Stimulated activated CD4-positive, alpha-beta T cell treated with anti-CD3 and anti-CD28 coated beads, Interleukin-12 subunit alpha, Interleukin-12 subunit beta, amount 100 ng/mL, for 4 hours (primary cell): ENCODE measurements around the gene MYH9.
A peak's percentile ranks its signal among the peaks of the same experiment; 100 is the strongest.
"Not testable (repeated sequence)": the region's sequence is repeated elsewhere in the genome, so short reads cannot be mapped to it uniquely, and the experiment has no call there.

ENCODE experiments used
- DNase-seq: peaks from one replicate; pipeline ENCODE4 v3.0.0-alpha.2; 2020

Gene MYH9

GRCh38 chr22:36289948-36290371 lies 97.8 kb downstream of the MYH9 start:
- not testable (repeated sequence) for DNase-seq

DNA sequence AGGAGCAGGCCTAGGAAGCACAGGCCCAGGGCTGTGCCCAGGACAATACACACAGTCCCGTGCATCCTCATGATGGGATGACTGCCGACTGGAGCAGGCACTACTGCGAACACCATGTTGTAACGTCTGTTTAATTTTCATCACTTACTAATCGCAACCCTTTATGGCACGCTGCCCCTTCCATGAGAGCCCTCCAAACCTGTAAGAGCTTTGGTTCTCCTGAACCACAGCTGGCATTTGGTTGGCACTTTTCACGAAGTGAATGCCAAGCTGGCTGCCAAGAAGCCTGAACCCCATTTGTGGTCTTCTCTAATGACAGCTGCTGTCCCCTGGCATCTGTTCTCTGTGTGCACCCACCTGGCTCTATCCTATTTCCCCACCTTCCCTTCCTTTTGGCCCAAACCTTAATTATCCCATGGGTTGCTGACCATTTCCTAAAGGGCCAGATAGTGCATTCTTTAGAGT lies 98.3 kb downstream of the MYH9 start:
- DNase-seq = no peak

- no peak for DNase-seq
These were observed 99.0 kb downstream of the MYH9 start for GRCh38 chr22:36288571-36289405.

GRCh38 chr22:36287881-36288515 lies 99.8 kb downstream of the MYH9 start:
- no peak for DNase-seq

DNA sequence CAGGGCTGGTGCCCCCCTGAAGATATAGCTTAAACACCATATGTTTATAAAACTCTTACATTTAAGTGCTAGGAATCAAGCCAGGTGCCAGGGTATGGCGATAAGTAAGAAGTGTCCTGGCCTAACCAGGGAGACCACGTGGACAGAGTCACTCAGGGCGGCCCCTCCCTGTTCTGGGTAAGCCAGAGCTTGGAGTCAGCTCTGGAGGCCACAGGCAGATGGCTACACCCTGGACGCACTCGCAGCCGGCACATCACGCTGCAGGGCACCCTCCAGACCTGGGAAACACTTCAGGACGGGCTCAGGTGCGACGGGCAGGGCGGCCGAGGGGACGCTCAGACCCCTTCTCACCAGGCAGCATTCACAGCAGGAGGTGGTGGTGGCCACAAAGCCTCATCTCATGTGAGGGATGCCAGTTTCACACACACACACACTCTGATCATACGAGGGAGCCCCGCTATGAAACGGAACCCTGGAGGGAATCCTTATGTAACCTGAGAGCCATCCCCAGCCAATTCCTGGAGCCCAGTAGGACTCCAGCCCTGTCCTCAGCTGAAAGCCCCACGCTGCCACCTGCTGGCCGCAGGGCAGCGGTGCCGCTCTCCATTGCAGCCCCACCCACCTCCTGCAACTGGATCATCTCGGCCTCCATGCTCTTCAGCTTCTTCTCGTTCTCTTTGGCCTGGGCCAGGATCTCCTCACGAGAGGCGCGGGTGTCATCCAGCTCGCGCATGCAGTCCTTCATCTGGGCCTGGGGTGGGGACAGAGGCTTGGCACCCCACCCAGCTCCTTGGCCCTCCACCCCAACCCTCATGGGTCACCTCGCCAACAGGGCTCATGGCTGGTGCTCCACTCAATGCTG lies 101.4 kb downstream of the MYH9 start:
- peak; percentile 67 for DNase-seq

GRCh38 chr22:36285545-36285944 lies 102.2 kb downstream of the MYH9 start:
- DNase-seq = no peak

DNA sequence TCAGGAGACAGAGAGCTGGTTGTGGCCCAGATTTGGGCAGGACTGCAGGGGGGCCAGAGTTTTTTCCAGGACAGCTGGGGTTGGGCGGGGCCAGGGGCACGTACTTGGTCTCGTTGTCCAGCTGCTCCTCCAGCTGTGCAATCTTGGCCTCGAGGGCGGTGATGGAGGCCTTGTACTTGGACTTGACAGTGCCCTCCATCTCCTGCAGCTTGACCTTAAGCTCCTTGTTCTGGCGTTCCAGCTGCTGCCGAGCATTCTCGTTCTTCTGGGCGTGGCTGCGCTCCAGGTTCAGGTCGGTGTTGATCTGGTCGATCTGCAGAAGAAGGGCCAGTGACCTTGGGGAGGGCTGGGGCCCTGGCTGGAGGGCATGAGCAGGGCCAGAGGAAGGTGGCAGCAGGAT lies 102.8 kb downstream of the MYH9 start:
- no peak for DNase-seq

GRCh38 chr22:36284171-36284571 lies 103.6 kb downstream of the MYH9 start:
- no peak for DNase-seq

- DNase-seq = no peak
These were observed 105.4 kb downstream of the MYH9 start for GRCh38 chr22:36282328-36282831.

DNA sequence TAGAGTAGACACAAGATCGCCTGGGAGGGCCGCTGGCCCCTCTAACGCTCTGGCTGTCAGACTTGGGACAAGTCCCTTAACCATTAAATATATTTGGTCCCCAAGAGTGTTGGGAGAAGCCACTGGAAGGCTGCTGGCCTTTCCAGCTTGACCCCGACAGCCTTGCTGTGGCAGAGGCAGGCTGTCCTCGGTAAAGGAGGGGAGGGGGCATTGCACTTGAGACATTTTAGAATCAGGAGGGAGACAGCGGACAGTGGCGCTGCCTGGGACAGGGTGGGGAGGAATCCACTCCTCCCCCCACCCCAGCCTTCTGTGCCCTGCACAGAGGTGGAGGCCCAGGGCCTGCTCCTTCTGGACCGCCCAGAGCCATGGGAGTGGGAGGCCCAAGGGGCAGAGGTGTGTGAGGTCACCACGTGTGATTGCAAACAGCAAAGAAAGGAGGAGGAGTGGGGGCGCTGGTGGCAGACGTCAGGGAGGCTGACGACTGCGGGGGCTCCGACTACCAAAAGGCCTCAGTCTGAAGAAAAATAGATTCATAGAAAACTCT lies 105.9 kb downstream of the MYH9 start:
- no peak for DNase-seq

- no peak for DNase-seq
These were observed 107.4 kb downstream of the MYH9 start for GRCh38 chr22:36280379-36280778.

DNA sequence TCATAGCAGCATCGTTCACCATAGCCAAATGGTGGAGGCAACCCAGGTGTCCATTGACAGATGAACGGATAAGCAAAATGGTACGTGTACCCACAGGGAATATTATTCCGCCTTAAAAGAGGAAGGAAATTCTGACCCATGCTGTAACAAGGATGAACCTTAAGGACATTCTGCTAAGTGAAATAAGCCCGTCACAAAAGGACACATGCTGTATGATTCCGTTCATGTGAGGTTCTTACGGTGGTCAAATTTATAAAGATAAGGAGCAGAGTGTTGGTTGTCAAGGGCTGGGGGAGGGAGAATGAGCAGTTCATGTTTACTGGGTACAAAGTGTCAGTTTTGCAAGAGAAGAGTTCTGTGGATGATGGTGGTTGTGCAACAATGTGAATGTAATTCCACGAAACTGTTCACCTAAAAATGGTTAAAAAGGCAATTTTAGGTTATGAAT lies 108.5 kb downstream of the MYH9 start:
- no peak for DNase-seq

DNA sequence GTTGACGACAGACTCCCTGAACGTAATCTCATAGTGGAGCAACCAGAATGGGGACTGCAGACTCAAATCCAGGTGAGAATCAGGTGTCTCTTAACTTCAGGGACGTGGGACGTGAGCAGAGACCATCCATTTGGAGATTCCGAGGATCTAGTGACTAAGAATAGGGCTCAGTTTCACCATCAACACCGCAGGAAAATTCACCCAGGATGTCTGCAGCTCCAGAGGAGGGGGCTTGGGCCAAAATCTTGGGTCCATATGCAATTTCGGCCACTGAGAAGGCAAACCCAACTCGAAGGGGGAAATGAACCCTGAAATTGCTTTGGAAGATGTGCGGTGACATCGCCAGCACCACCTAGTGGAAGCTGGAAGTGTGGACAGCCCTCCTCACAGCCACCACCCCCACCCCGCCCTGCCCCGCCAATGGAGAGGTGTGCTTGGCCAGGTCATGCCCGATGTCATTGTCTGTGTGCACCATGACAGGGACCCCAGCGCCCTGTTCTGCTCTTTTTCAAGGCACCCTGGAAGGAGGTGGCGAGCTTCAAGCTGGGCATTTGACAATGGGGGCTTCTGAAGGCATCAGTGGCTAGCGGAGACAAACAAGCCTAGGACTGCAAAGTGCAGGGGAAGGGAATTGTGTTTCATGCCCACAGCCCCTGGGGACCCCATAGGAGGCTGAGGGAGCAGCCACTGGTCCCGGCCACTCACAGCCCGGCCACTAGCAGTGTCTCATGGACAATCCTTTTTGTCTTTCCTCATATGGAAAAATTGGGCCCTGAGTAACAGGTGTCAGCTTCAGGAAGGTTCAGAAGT lies 110.1 kb downstream of the MYH9 start:
- peak; percentile 65 for DNase-seq

DNA sequence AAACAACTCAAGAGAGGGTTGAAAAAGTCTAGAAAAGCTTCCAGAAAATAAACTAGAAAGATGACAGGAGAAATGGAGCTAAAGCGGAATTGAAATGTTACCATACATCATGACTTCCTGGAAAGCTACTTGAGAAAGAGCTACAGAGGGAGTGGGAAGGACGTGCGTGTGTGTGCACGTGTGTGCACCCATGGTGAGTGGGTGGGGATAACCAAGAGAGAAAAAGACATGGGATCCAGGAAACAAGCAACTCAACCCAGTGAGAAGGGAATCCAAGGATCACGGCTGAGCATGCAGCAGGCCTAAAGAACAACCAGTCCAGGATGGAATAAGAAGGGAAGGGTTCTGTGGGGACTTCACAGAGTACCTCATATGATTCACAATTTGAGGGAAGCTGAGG lies 113.2 kb downstream of the MYH9 start:
- no peak for DNase-seq

GRCh38 chr22:36271951-36272350 lies 115.8 kb downstream of the MYH9 start:
- DNase-seq = not testable (repeated sequence)

GRCh38 chr22:36271231-36271630 lies 116.5 kb downstream of the MYH9 start:
- not testable (repeated sequence) for DNase-seq

DNA sequence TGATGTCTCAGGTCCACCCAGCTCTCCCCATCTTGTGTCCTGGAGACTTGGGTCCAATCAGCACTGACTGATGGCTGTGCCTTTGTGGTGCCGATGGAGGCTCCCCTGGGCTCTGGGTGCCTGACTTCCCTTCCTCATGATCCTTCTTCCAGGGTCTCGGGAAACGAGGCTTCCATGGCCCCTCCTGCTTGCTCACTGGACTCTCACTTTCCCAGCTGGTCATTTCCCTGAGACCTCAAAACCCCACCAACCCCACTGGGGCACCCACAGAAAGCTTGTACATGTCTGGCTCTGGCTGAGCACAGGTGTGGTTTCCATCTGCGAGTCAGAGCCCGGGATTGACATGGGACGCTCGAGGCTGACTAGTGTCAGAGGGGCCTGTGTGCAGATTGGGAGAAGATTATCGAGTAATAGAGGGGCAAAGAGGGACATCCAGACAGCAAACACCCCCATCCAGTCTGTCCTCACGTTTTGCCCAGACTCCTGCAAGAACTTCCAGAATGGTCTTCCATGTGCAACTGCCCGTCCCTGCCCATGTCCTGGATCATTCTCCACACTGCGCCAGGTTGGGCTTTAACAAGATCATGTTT lies 119.8 kb downstream of the MYH9 start:
- no peak for DNase-seq

DNA sequence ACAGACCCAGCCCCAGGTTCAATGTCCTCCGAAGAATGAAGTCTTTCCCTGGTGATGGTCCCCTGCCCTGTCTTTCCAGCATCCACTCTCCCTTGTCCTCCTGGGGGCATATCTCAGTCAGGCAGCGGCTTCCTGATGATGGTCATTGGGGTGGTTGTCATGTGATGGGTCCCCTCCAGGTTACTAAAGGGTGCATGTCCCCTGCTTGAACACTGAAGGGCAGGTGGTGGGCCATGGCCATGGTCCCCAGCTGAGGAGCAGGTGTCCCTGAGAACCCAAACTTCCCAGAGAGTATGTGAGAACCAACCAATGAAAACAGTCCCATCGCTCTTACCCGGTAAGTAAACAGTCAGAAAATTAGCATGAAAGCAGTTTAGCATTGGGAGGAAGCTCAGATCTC lies 120.7 kb downstream of the MYH9 start:
- no peak for DNase-seq

- not testable (repeated sequence) for DNase-seq
These were observed 123.7 kb downstream of the MYH9 start for GRCh38 chr22:36263886-36264664.

DNA sequence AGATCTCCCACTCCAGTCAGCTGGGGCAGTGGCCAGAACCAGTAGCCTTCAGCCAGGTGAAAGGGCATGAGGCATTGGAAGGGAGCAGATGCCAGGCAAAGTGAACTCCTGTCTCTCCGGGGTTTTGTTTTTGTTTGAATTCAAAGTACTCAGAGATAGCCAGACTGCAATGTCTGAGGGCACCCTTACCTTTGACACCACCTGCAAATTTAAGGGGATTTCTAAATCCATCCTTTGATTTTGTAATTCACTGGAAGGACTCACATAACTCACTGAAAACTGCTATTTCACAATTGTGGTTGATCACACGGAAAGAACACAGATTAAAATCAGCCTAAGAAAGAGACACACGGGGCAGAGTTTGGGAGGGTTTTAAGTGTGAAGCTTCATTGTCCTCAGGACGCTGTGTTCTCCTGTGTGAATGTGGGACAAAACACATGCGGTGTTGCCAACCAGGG lies 124.5 kb downstream of the MYH9 start:
- DNase-seq = not testable (repeated sequence)
